H1 (cell line): ENCODE data around the gene WFIKKN1.

ENCODE experiments used
- ATF2 ChIP-seq: IDR thresholded peaks from 2 replicates; pipeline ENCODE4 v1.6.1; 2012; ENCODE audit warnings: low read length, inconsistent platforms
- CBX5 ChIP-seq: fragments of 300-800, 300-1000 bp; sonication (generic); IDR thresholded peaks from 2 replicates; pipeline ENCODE4 v1.7.1; 2016; ENCODE audit warnings: antibody characterized with exemption, low read length, low read depth
- CHD2 ChIP-seq: IDR thresholded peaks from 2 replicates; pipeline ENCODE4 v1.6.1; 2012; ENCODE audit warnings: low read length, improper control_type of control experiment
- CTCF ChIP-seq, 3 experiments: IDR thresholded peaks; 1 replicate in 2 of 3; 2 replicates in 1 of 3; pipeline versions ENCODE4 v1.5.1 to v1.6.1; 2011; ENCODE audit warnings: low read length in 3 of 3, mild to moderate bottlenecking in 3 of 3, inconsistent platforms in 2 of 3, low read depth in 1 of 3, moderate library complexity in 1 of 3; ENCODE audit not compliant: insufficient read depth in 1 of 3; ENCODE audit errors: control extremely low read depth in 1 of 3
- EP300 ChIP-seq, 2 experiments: IDR thresholded peaks; 1 replicate in 1 of 2; 2 replicates in 1 of 2; pipeline ENCODE4 v1.6.1; 2011 to 2012; ENCODE audit warnings: low read depth in 2 of 2, low read length in 2 of 2, mild to moderate bottlenecking in 2 of 2, borderline replicate concordance in 1 of 2, inconsistent platforms in 1 of 2, moderate library complexity in 1 of 2
- EZH2 ChIP-seq: fragments of 200-600 bp; sonication (generic); IDR thresholded peaks from 2 replicates; pipeline ENCODE4 v1.7.1; 2012; ENCODE audit warnings: low read depth, mild to moderate bottlenecking, moderate library complexity, low read length, inconsistent platforms; ENCODE audit not compliant: severe bottlenecking
- GTF2F1 ChIP-seq: IDR thresholded peaks from 2 replicates; pipeline ENCODE4 v1.6.1; 2012; ENCODE audit warnings: low read depth, low read length, improper control_type of control experiment, borderline replicate concordance
- NRF1 ChIP-seq: IDR thresholded peaks from 2 replicates; pipeline ENCODE4 v1.6.1; 2011; ENCODE audit warnings: mild to moderate bottlenecking, low read depth, low read length, improper control_type of control experiment
- POLR2A ChIP-seq, 2 experiments: IDR thresholded peaks; 1 replicate in 1 of 2; 2 replicates in 1 of 2; pipeline ENCODE4 v1.6.1; 2011; ENCODE audit warnings: low read depth in 2 of 2, low read length in 2 of 2, mild to moderate bottlenecking in 2 of 2; ENCODE audit errors: control extremely low read depth in 1 of 2
- POLR2AphosphoS5 ChIP-seq: IDR thresholded peaks from 2 replicates; pipeline ENCODE4 v1.6.1; 2011; ENCODE audit warnings: low read depth, low read length
- TAF1 ChIP-seq: IDR thresholded peaks from 2 replicates; pipeline ENCODE4 v1.6.1; 2011; ENCODE audit warnings: mild to moderate bottlenecking, low read depth, low read length
- TBP ChIP-seq: IDR thresholded peaks from 2 replicates; pipeline ENCODE4 v1.6.1; 2011; ENCODE audit warnings: low read depth, low read length, improper control_type of control experiment
- ZNF274 ChIP-seq: IDR thresholded peaks from 2 replicates; pipeline ENCODE4 v1.7.0; 2012; ENCODE audit warnings: low read length, borderline replicate concordance; ENCODE audit errors: extremely low read depth

GRCh38 chr16:672371-672770, 41.6 kb downstream of the WFIKKN1 start:
- TF ChIP-seq POLR2A (IDR thresholded peaks at IDR 0.05; ENCODE audit: control extremely low read depth in 1 of 2, low read depth in 2 of 2, low read length in 2 of 2) (no peak), CTCF (IDR thresholded peaks at IDR 0.05; ENCODE audit: control extremely low read depth in 1 of 3, insufficient read depth in 1 of 3, low read depth in 1 of 3, low read length in 3 of 3) (no peak), CBX5 (no peak), ZNF274 (no peak), CHD2 (no peak), TBP (no peak), GTF2F1 (no peak), POLR2AphosphoS5 (no peak), EP300 (IDR thresholded peaks at IDR 0.05; ENCODE audit: borderline replicate concordance in 1 of 2, low read depth in 2 of 2, low read length in 2 of 2) (no peak), TAF1 (no peak), EZH2 (no peak), ATF2 (no peak), NRF1 (no peak)
